ENCODE measurements around the gene DUOX1.

DNA sequence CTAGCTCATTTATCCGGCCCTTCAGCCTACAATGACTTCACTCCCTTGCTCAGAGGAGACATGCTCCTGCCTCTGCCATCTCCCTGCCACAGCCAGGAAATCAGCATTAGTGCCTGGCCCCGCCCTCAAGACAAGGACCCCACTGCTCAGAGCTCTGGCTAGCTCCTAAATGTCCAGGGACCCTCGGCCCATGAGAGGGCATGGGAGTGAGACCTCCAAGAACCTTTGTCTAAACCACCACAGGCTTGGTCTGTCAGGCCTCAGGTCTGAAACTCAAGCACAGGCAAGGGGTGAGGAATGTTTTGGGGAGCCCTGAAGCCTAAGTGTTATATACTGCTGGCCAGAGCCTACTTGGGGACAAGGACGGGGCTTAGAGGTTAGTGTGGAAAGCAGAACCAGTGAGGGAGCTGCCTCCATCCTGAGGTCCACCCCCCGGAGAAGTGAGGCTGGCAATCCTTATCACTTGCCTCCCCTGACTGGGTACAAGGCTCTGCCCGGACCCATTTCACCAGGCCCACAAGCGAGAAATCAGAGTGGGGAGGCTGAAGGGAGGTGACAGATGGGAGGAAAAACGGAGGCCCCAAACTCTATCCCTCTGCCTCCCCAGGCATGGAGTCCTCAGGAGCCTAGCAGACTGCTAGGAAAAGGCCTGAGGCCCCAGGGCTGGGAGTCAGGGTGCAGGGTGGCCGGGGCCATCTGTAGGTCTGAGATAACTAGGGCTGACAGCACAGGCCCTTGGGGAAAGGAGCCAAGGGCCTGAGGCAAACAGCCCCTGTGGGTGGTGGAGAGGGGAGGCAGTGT, 39.2 kb downstream of the DUOX1 start:
- no peak for TF ChIP-seq POLR2A (IDR thresholded peaks at IDR 0.05)
- TF ChIP-seq, protein P1, sequence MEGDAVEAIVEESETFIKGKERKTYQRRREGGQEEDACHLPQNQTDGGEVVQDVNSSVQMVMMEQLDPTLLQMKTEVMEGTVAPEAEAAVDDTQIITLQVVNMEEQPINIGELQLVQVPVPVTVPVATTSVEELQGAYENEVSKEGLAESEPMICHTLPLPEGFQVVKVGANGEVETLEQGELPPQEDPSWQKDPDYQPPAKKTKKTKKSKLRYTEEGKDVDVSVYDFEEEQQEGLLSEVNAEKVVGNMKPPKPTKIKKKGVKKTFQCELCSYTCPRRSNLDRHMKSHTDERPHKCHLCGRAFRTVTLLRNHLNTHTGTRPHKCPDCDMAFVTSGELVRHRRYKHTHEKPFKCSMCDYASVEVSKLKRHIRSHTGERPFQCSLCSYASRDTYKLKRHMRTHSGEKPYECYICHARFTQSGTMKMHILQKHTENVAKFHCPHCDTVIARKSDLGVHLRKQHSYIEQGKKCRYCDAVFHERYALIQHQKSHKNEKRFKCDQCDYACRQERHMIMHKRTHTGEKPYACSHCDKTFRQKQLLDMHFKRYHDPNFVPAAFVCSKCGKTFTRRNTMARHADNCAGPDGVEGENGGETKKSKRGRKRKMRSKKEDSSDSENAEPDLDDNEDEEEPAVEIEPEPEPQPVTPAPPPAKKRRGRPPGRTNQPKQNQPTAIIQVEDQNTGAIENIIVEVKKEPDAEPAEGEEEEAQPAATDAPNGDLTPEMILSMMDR (IDR thresholded peaks at IDR 0.05), result no peak
